ENCODE data around the gene BLTP2.
A peak's percentile ranks its signal among the peaks of the same experiment; 100 is the strongest.

Gene BLTP2

GRCh38 chr17:28661635-28662526, 16.9 kb upstream of the BLTP2 start, which contains the start of the genes SDF2 and SUPT6H:
SDF2 (minus strand) TSS chr17:28661906; CDS start chr17:28661876, 30 bp downstream.
SUPT6H (plus strand) TSS chr17:28662205; CDS start chr17:28673402, 11,197 bp downstream.
- ChIA-PET POLR2A (interaction anchor here (0.8 to 3.2 kb wide), 16 partner anchors 8 to 290 kb away, joined by 3 to 56 read pairs (median 6); partner anchors contain the start of genes BLTP2, NEK8, PHF12 and PIGS), CTCF (interaction anchor here (0.6 to 4.7 kb wide), 8 partner anchors 13 to 66 kb away, joined by 3 to 42 read pairs (median 6); partner anchors contain the start of gene BLTP2)
- Histone ChIP-seq H3K36me3 (ENCODE audit: control insufficient read depth in 2 of 2, insufficient read depth in 1 of 2, low read length in 2 of 2) (peaks cover 38 to 59% of the 10 kb centered on the region in 2 experiments), H3K4me3 (ENCODE audit: low read depth, low read length) (peak within 1 kb of the TSS; percentile 78), H3K4me1 (ENCODE audit: control insufficient read depth, insufficient read depth, low read length) (peaks cover 7% of the 10 kb centered on the region), H3K27ac (ENCODE audit: extremely low read depth, low read depth, low read length) (peak within 1 kb of the TSS; percentile 81), H3K9me3 (ENCODE audit: control insufficient read depth, insufficient read depth, low read depth, low read length) (no peaks in the 10 kb centered on the region)
- peak; percentile 77 for TF ChIP-seq ZFHX2 (tag by site-specific recombination; conservative IDR thresholded peaks at IDR 0.05)
- TF ChIP-seq ZNF239 (tag by site-specific recombination; IDR thresholded peaks at IDR 0.05): no peak
- TF ChIP-seq ZNF311 (tag by site-specific recombination; IDR thresholded peaks at IDR 0.05; ENCODE audit: borderline replicate concordance): no peak
- no peak for TF ChIP-seq ZNF112 (tag by site-specific recombination; IDR thresholded peaks at IDR 0.05)
- peak; percentile 84 for TF ChIP-seq ZFP69B (tag by site-specific recombination; IDR thresholded peaks at IDR 0.05)
- no peak for TF ChIP-seq ZNF48 (tag by site-specific recombination; IDR thresholded peaks at IDR 0.05)
- TF ChIP-seq ZNF362 (tag by site-specific recombination; IDR thresholded peaks at IDR 0.05): no peak
- TF ChIP-seq PRDM4 (tag by site-specific recombination; IDR thresholded peaks at IDR 0.05): no peak
- no peak for TF ChIP-seq ZIC2 (tag by site-specific recombination; IDR thresholded peaks at IDR 0.05)
- peak; percentile 64; the same call in 1 of the 2 replicates for TF ChIP-seq GLIS1 (tag by site-specific recombination; IDR thresholded peaks at IDR 0.05)
- 0 out of 2 replicates have a peak, but pooled peaks have one; percentile 36 for TF ChIP-seq ZNF324 (tag by site-specific recombination; IDR thresholded peaks at IDR 0.05)
- TF ChIP-seq ZFP37 (tag by site-specific recombination; IDR thresholded peaks at IDR 0.05): no peak
- TF ChIP-seq ZNF792 (tag by site-specific recombination; IDR thresholded peaks at IDR 0.05): 0 out of 2 replicates have a peak, but pooled peaks have one; percentile 44
- no peak for TF ChIP-seq ZNF701 (tag by site-specific recombination; IDR thresholded peaks at IDR 0.05)
- TF ChIP-seq PRDM10 (tag by site-specific recombination; IDR thresholded peaks at IDR 0.05): peak; percentile 97
- TF ChIP-seq ZNF626 (tag by site-specific recombination; IDR thresholded peaks at IDR 0.05): no peak
- TF ChIP-seq ZBTB11 (tag by site-specific recombination; conservative IDR thresholded peaks at IDR 0.05; ENCODE audit: low read depth): peak; percentile 92
- TF ChIP-seq ZNF623 (tag by site-specific recombination; IDR thresholded peaks at IDR 0.05): no peak
- TF ChIP-seq ZNF37A (tag by site-specific recombination; IDR thresholded peaks at IDR 0.05): no peak
- no peak for TF ChIP-seq ZNF596 (tag by site-specific recombination; IDR thresholded peaks at IDR 0.05)
- TF ChIP-seq ZNF510 (tag by site-specific recombination; IDR thresholded peaks at IDR 0.05; ENCODE audit: insufficient replicate concordance): no peak
- TF ChIP-seq ZNF692 (tag by site-specific recombination; IDR thresholded peaks at IDR 0.05): peak; percentile 91
- TF ChIP-seq ZNF488 (tag by site-specific recombination; IDR thresholded peaks at IDR 0.05): no peak
- peak; percentile 94 for TF ChIP-seq ZBTB17 (tag by site-specific recombination; IDR thresholded peaks at IDR 0.05)
